GM12878 (cell line): ENCODE measurements around the gene DNAH1. TPM values are rescaled to one million over a fixed set of nuclear protein-coding genes. Genes with fewer than 3 reads are reported as not detected.

Experiments used
- ATAC-seq: fragments of 200-7000 bp; cut with Tn5 transposase; 3 replicates; pipeline ENCODE4 v1.9.1; 2020; ENCODE audit warnings: mild to moderate bottlenecking, moderate library complexity
- BruUV-seq: library from RNA; stranded (reverse); fragments of 400-500 nt; replicated peaks from 2 replicates; lab custom pipeline; 2021; lab: Mats Ljungman, UMichigan
- CTCF ChIA-PET: fragments of 300-600 bp; sonication (Branson Sonifier 250); formaldehyde crosslinking; extraction: SDS; loops from one replicate; lab custom pipeline; 2021; ENCODE audit warnings: inconsistent platforms; lab: Yijun Ruan, JAX
- POLR2A ChIA-PET: fragments of 350-600 bp; formaldehyde crosslinking; extraction: SDS; loops from one replicate; lab custom pipeline; 2021; ENCODE audit warnings: inconsistent platforms; lab: Charles Lee
- RAD21 ChIA-PET: fragments of 300-600 bp; sonication (Branson Sonifier 250); formaldehyde crosslinking; loops from one replicate; lab custom pipeline; 2023; ENCODE audit warnings: antibody characterized with exemption; ENCODE audit not compliant: unreplicated experiment; lab: Charles Lee
- SMC1A ChIA-PET: fragments of 300-600 bp; sonication (Branson Sonifier 250); formaldehyde crosslinking; loops from one replicate; lab custom pipeline; 2023; ENCODE audit not compliant: unreplicated experiment, uncharacterized antibody; lab: Charles Lee
- DNase-seq: peaks from one replicate; pipeline ENCODE4 v3.0.0-alpha.2; 2011; ENCODE audit warnings: low read depth, low spot score
- FAIRE-seq: peaks from 3 replicates; lab custom pipeline; 2011; peaks lifted over from hg19 to GRCh38; lab: Jason Lieb, UNC
- H2AFZ ChIP-seq: 2 replicates; pipeline ENCODE4 v1.6.0; 2011; ENCODE audit warnings: low read depth, low read length, control low read depth; ENCODE audit not compliant: control insufficient read depth
- H3K27ac ChIP-seq: 2 replicates; pipeline ENCODE4 v1.5.1; 2011; ENCODE audit warnings: control low read depth; ENCODE audit not compliant: control insufficient read depth, insufficient read depth
- H3K27me3 ChIP-seq, 2 experiments: replicated peaks in 1 of 2; 2 replicates each; pipeline versions ENCODE4 v1.6.0 to v1.6.1; 2011; ENCODE audit warnings: low read length in 1 of 2; ENCODE audit not compliant: control insufficient read depth in 2 of 2, insufficient read depth in 2 of 2
- H3K36me3 ChIP-seq, 2 experiments: 2 replicates each; pipeline ENCODE4 v1.5.1; 2011; ENCODE audit warnings: low read length in 1 of 2; ENCODE audit not compliant: control insufficient read depth in 2 of 2, insufficient read depth in 2 of 2
- H3K4me1 ChIP-seq: 2 replicates; pipeline ENCODE4 v1.6.1; 2011; ENCODE audit warnings: mild to moderate bottlenecking, low read length, moderate library complexity, mixed read lengths; ENCODE audit not compliant: control insufficient read depth, insufficient read depth
- H3K4me2 ChIP-seq: 2 replicates; pipeline ENCODE4 v1.6.0; 2011; ENCODE audit warnings: control low read depth; ENCODE audit not compliant: control insufficient read depth, insufficient read depth
- H3K4me3 ChIP-seq: fragments of 200-600 bp; sonication (generic); 2 replicates; pipeline ENCODE4 v1.5.1; 2016
- H3K79me2 ChIP-seq: 2 replicates; pipeline ENCODE4 v1.6.0; 2011; ENCODE audit warnings: low read length; ENCODE audit not compliant: control insufficient read depth, insufficient read depth
- H3K9ac ChIP-seq: 2 replicates; pipeline ENCODE4 v1.8.0; 2011; ENCODE audit warnings: low read length, control low read depth, mixed read lengths; ENCODE audit not compliant: control insufficient read depth, insufficient read depth
- H3K9me3 ChIP-seq: replicated peaks from 3 replicates; pipeline ENCODE4 v1.5.1; 2011; ENCODE audit warnings: mild to moderate bottlenecking, low read length; ENCODE audit not compliant: control insufficient read depth, insufficient read depth
- H4K20me1 ChIP-seq: 2 replicates; pipeline ENCODE4 v1.6.0; 2011; ENCODE audit not compliant: control insufficient read depth, insufficient read depth
- ATF7 ChIP-seq: fragments of 450-650 bp; IDR thresholded peaks from 2 replicates; pipeline ENCODE4 v1.6.1; 2016; ENCODE audit warnings: low read depth, mild to moderate bottlenecking
- RBBP5 ChIP-seq: fragments of 200-600 bp; sonication (generic); conservative IDR thresholded peaks from 2 replicates; pipeline ENCODE4 v1.6.1; 2016
- ZZZ3 ChIP-seq: IDR thresholded peaks from 2 replicates; pipeline ENCODE4 v1.6.1; 2011; ENCODE audit warnings: low read depth; ENCODE audit not compliant: control insufficient read depth, insufficient read length
- WGBS: methylation state at CpG from one replicate; pipeline ENCODE4 v1.1.6; 2016; ENCODE audit warnings: low lambda C conversion rate; ENCODE audit not compliant: insufficient replicate concordance, insufficient coverage; ENCODE audit errors: missing lambda C conversion rate; 5-methylcytosine and 5-hydroxymethylcytosine counted together
- in situ Hi-C: fragments of 300-500 bp; cut with MboI; formaldehyde crosslinking; loops from 9 replicates; pipeline ENCODE4 v1.14.3; 2018; ENCODE audit warnings: mixed read lengths
- intact Hi-C: fragments of 100-400 bp; cut with micrococcal nuclease; formaldehyde crosslinking; loops from one replicate; pipeline ENCODE4 v1.14.2; 2022; ENCODE audit not compliant: unreplicated experiment
- polyA plus RNA-seq, 11 experiments: library from polyadenylated mRNA; depleted of rRNA in 4 of 11; unstranded in 6 of 11; stranded (reverse) in 5 of 11; fragments of >200 nt; fragmentation: Nextera tagmentation in 4 of 11; fragmentation: Illumina TruSeq in 1 of 11; extraction: Ambion mirVana in 4 of 11; extraction: Trizol in 1 of 11; gene quantifications; 1 replicate in 1 of 11; 2 replicates in 10 of 11; pipeline versions ENCODE4 v1.2.1 to v1.2.3, GENCODE V29; 2011 to 2016; ENCODE audit warnings: inconsistent platforms in 2 of 11, missing spikeins in 2 of 11, low read depth in 1 of 11
- total RNA-seq, 4 experiments: library from RNA; depleted of rRNA in 3 of 4; stranded (reverse); fragments of >200 nt in 3 of 4; fragmentation: Illumina TruSeq in 1 of 4; extraction: Trizol in 1 of 4; gene quantifications; 2 replicates each; pipeline versions ENCODE4 v1.2.1 to v1.2.3, GENCODE V29; 2013 to 2021
- TF ChIP-seq, protein P1 (sequence below): fragments of 450-650 bp; IDR thresholded peaks from 2 replicates; pipeline ENCODE4 v1.6.1; 2017; ENCODE audit warnings: mild to moderate bottlenecking, low read depth, inconsistent platforms; ENCODE audit not compliant: poor library complexity, severe bottlenecking

Gene DNAH1
- total and polyA plus RNA-seq, 10 of the 15 experiments (the other 5 are each of a cell fraction or from before 2014, with no cell fraction given), result 0.31 to 5.8 (median 2.7) TPM

DNA sequence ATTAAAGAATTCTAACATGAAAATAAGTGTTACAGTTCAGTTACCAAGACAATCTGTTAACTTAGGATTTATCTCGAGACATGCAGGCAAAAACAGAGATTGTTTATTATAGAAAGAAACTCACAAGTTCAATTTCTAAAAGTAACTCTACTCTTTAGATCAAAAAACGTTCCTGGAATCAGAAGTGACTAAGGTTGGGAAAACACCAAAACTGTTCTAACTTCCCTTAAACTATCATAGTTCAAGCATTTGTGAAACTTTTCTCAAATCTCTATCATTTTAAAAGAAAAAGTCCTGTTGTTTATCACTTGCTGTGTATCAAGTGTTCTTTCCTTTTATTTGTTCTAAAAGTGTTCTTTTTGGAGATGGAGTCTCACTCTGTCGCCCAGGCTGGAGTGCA, 46.3 kb upstream of the DNAH1 start:
- no peak overlapping the region for H2AFZ ChIP-seq
- no peak for ATAC-seq
- no peaks in the 10 kb centered on the region for H3K9me3 ChIP-seq
- 41% methylated on average over 3 of the region's 3 CpGs for WGBS
- H3K4me1 ChIP-seq, result peaks cover 10% of the 10 kb centered on the region
- in situ Hi-C loops, result no loop called here
- H3K79me2 ChIP-seq, result peaks cover 66% of the 10 kb centered on the region
- H3K36me3 ChIP-seq, result peaks cover 11 to 32% of the 10 kb centered on the region in 2 experiments
- H3K9ac ChIP-seq, result no peak overlapping the region
- ChIA-PET CTCF (no interaction called here), RAD21 (interaction anchor here (1.5 kb wide), 1 partner anchor 29 kb away, joined by 4 read pairs; no protein-coding TSS in a partner anchor), POLR2A (interaction anchor here (1.3 kb wide), 1 partner anchor 23 kb away, joined by 3 read pairs; no protein-coding TSS in a partner anchor), SMC1A (interaction anchor here (0.6 to 2.8 kb wide), 3 partner anchors 17 to 66 kb away, joined by 3 to 8 read pairs (median 3); no protein-coding TSS in a partner anchor)
- no peaks in the 10 kb centered on the region for H3K27me3 ChIP-seq
- no peak for DNase-seq
- intact Hi-C loops, result no loop called here
- no peaks in the 10 kb centered on the region for H4K20me1 ChIP-seq
- no peak overlapping the region for H3K4me3 ChIP-seq
- FAIRE-seq, result no peak
- H3K27ac ChIP-seq, result no peak overlapping the region
- BruUV-seq, result no TSS peak
- no peak for TF ChIP-seq RBBP5
- no peak for TF ChIP-seq ATF7
- no peak for TF ChIP-seq ZZZ3
- TF ChIP-seq, protein P1, sequence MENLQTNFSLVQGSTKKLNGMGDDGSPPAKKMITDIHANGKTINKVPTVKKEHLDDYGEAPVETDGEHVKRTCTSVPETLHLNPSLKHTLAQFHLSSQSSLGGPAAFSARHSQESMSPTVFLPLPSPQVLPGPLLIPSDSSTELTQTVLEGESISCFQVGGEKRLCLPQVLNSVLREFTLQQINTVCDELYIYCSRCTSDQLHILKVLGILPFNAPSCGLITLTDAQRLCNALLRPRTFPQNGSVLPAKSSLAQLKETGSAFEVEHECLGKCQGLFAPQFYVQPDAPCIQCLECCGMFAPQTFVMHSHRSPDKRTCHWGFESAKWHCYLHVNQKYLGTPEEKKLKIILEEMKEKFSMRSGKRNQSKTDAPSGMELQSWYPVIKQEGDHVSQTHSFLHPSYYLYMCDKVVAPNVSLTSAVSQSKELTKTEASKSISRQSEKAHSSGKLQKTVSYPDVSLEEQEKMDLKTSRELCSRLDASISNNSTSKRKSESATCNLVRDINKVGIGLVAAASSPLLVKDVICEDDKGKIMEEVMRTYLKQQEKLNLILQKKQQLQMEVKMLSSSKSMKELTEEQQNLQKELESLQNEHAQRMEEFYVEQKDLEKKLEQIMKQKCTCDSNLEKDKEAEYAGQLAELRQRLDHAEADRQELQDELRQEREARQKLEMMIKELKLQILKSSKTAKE, result no peak
- no peak overlapping the region for H3K4me2 ChIP-seq
